ENCODE results near the gene SLC9A5.

- no peak for TF ChIP-seq CHD4 (IDR thresholded peaks at IDR 0.05; ENCODE audit: insufficient read depth, insufficient replicate concordance, low read depth, low read length, poor library complexity, severe bottlenecking)
- TF ChIP-seq TAF1 (IDR thresholded peaks at IDR 0.05; ENCODE audit: control insufficient read depth, extremely low read depth, insufficient read depth, low read length, severe bottlenecking): no peak
- TF ChIP-seq MAZ (CRISPR knock-in tag; conservative IDR thresholded peaks at IDR 0.05 in 1 of 2, IDR thresholded peaks at IDR 0.05 in 1 of 2): no peak
Measured at GRCh38 chr16:67304020-67304419, 55.2 kb downstream of the SLC9A5 start.

All from K562 (cell line).